Nephron progenitor cell (in vitro differentiated cells): ENCODE measurements around the gene MRPL23.

Experiments used
- DNase-seq: peaks from one replicate; pipeline ENCODE4 v3.0.0; 2021
- H3K27ac Mint-ChIP-seq: 2 replicates; pipeline ENCODE4 v1.8.0; 2021; ENCODE audit warnings: mild to moderate bottlenecking, moderate library complexity, mixed read lengths
- H3K27me3 Mint-ChIP-seq: 2 replicates; pipeline ENCODE4 v1.8.0; 2021; ENCODE audit warnings: mild to moderate bottlenecking, low read depth, mixed read lengths; ENCODE audit not compliant: poor library complexity
- H3K36me3 Mint-ChIP-seq: 2 replicates; pipeline ENCODE4 v1.8.0; 2021; ENCODE audit warnings: low read depth, mixed read lengths
- H3K4me1 Mint-ChIP-seq: 2 replicates; pipeline ENCODE4 v1.8.0; 2021; ENCODE audit warnings: mixed read lengths
- H3K4me3 Mint-ChIP-seq: 2 replicates; pipeline ENCODE4 v1.8.0; 2021; ENCODE audit warnings: mild to moderate bottlenecking, moderate library complexity, mixed read lengths
- H3K9me3 Mint-ChIP-seq: 2 replicates; pipeline ENCODE4 v1.8.0; 2021; ENCODE audit warnings: mild to moderate bottlenecking, moderate library complexity, mixed read lengths
- TF ChIP-seq, protein P1 (sequence below): fragments of 200-600 bp; sonication (generic); IDR thresholded peaks from 2 replicates; pipeline ENCODE4 v1.5.0; 2021; ENCODE audit warnings: antibody characterized with exemption

The MRPL23 gene

GRCh38 chr11:1988667-1989317, 41.7 kb downstream of the MRPL23 start:
- no peak overlapping the region for H3K27ac Mint-ChIP-seq
- H3K9me3 Mint-ChIP-seq: no peaks in the 10 kb centered on the region
- no peak overlapping the region for H3K4me3 Mint-ChIP-seq
- TF ChIP-seq, protein P1, sequence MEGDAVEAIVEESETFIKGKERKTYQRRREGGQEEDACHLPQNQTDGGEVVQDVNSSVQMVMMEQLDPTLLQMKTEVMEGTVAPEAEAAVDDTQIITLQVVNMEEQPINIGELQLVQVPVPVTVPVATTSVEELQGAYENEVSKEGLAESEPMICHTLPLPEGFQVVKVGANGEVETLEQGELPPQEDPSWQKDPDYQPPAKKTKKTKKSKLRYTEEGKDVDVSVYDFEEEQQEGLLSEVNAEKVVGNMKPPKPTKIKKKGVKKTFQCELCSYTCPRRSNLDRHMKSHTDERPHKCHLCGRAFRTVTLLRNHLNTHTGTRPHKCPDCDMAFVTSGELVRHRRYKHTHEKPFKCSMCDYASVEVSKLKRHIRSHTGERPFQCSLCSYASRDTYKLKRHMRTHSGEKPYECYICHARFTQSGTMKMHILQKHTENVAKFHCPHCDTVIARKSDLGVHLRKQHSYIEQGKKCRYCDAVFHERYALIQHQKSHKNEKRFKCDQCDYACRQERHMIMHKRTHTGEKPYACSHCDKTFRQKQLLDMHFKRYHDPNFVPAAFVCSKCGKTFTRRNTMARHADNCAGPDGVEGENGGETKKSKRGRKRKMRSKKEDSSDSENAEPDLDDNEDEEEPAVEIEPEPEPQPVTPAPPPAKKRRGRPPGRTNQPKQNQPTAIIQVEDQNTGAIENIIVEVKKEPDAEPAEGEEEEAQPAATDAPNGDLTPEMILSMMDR: no peak
- no peaks in the 10 kb centered on the region for H3K27me3 Mint-ChIP-seq
- H3K36me3 Mint-ChIP-seq: no peaks in the 10 kb centered on the region
- peak; percentile 50 for DNase-seq
- no peaks in the 10 kb centered on the region for H3K4me1 Mint-ChIP-seq

DNA sequence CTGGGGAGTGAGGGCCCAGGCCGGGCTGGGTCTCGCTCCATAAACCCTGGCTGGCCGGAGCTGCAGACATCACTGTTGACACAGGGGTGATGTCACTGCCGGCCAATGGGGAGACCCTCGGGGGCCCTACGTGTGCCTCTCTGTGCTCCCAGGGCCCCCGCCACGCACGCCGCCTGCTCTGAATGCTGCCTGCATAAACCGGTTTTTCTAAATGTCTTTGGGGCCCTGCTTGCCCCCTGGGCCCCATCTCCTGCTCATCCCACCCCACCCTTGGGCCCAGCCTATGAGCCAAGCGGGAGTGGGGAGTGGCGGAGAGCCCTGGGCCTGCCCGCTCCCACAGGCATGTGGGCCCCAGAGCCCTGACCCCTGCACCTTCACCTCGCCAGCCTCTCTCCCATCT, 42.8 kb downstream of the MRPL23 start:
- Mint-ChIP-seq H3K27me3 (no peaks in the 10 kb centered on the region), H3K4me1 (no peaks in the 10 kb centered on the region), H3K9me3 (no peaks in the 10 kb centered on the region), H3K36me3 (no peaks in the 10 kb centered on the region), H3K27ac (no peak overlapping the region), H3K4me3 (no peak overlapping the region)
- TF ChIP-seq, protein P1: no peak
- no peak for DNase-seq

DNA sequence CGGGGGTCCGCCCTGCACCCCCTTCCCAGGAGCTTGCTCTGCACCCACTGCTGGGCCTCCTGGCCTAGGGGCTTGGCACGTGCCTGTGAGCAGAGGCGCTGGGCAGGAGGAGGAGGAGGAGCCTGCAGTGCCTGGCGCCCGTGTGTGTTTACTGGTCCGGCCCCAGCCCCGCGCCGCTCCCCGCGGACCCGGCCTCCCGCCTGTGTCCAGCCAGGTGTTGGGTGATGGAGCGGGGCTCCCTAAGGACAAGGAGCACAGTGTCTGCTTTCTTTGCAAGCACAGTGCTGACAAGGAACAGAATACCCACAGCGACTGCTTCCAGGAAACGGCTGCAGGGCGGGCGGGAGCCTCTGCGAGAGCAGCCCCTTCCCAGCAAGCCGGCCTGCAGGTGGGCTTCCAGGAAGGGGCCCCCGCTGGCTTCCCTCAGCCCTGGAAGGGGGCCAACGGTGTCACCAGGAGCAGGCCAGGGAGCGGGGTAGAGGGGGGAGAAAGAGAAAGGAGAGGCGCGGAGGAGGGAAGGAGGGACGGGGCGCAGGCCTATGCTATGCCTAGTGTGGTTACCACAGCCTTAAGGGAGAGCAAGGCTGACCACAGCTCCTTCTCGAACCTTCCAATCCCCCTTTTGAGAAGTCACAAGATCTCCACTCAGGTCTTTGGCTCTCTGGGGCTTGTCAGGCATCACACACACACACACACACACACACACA, 43.9 kb downstream of the MRPL23 start:
- DNase-seq: no peak
- no peaks in the 10 kb centered on the region for H3K4me1 Mint-ChIP-seq

DNA sequence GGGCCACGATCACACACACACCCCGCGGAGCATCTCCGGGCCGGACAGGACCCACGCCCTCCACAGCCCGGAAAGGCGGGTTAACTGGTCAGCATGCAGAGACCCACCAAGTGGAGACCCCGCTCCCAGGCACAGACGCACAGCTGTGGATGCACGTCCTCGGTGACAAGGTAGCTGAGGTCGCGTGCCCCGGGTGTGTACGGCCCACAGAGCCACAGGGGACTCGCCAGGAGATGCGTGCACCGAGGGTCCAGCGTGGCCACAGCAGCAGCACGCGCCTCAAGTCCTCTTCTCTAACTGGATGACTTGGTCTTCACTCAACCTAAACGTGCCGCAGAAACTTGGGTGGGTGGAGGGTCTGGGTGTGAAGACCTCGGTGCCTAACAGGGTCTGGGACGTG, 45.0 kb downstream of the MRPL23 start:
- H3K27ac Mint-ChIP-seq: no peak overlapping the region
- DNase-seq: no peak
- TF ChIP-seq, protein P1: no peak

More for the DNA sequence above, 43.9 kb downstream of the MRPL23 start:
- Mint-ChIP-seq H3K27ac (peak overlapping the region; percentile 77), H3K4me3 (no peak overlapping the region), H3K27me3 (no peaks in the 10 kb centered on the region), H3K9me3 (no peaks in the 10 kb centered on the region), H3K36me3 (no peaks in the 10 kb centered on the region)
- TF ChIP-seq, protein P1: no peak

GRCh38 chr11:1994121-1994520, 47.0 kb downstream of the MRPL23 start:
- Mint-ChIP-seq H3K36me3 (no peaks in the 10 kb centered on the region), H3K27me3 (no peaks in the 10 kb centered on the region), H3K4me3 (no peak overlapping the region), H3K27ac (no peak overlapping the region), H3K9me3 (no peaks in the 10 kb centered on the region), H3K4me1 (no peaks in the 10 kb centered on the region)
- TF ChIP-seq, protein P1: no peak
- DNase-seq: no peak

More for the DNA sequence above, 45.0 kb downstream of the MRPL23 start:
- Mint-ChIP-seq H3K9me3 (no peaks in the 10 kb centered on the region), H3K4me1 (no peaks in the 10 kb centered on the region), H3K4me3 (no peak overlapping the region), H3K36me3 (no peaks in the 10 kb centered on the region), H3K27me3 (no peaks in the 10 kb centered on the region)

DNA sequence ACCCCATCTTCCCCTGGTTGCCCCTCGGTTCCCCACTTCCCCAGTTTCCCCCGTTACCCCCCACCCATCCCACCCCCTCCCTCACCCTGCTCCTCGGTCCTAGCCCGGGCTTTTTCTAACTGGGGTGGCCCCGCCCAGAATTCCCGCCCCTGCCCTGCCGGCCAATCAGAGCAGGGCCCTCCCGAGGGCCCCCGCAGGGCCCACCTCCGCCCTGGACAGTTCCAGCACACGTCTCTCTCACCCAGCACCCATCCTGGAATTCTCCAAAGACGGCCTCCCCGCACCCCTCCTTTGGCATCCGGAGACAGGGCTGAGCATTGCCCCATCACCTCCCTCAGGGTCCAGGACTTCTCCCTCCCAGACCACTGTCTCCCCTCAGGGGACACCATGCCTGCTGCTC, 50.6 kb downstream of the MRPL23 start, which contains the start of gene H19:
H19 (minus strand) TSS at position 88 of the 400 bp plus-strand sequence.
- no peak for DNase-seq
- H3K4me1 Mint-ChIP-seq: no peaks in the 10 kb centered on the region
- TF ChIP-seq, protein P1: no peak

More for the DNA sequence above, 50.6 kb downstream of the MRPL23 start, which contains the start of gene H19:
- Mint-ChIP-seq H3K27ac (no peak within 1 kb of the TSS), H3K4me3 (no peak within 1 kb of the TSS), H3K9me3 (no peaks in the 10 kb centered on the region), H3K36me3 (no peaks in the 10 kb centered on the region), H3K27me3 (no peaks in the 10 kb centered on the region)
